Activated T-cell treated with anti-CD3 and anti-CD28 coated beads, Interleukin-2, amount 50 U/mL, for 4 hours (primary cell): ENCODE measurements around the gene SNCAIP. TPM values are rescaled to one million over a fixed set of nuclear protein-coding genes. Genes with fewer than 3 reads are reported as not detected.

Experiments
- ATAC-seq, 2 donors: fragments of 200-7000 bp; cut with Tn5 transposase; one replicate each; pipeline ENCODE4 v1.10.0; 2021
- DNase-seq: peaks from one replicate; pipeline ENCODE4 v3.0.0-alpha.2; 2020
- H3K27me3 Mint-ChIP-seq: one replicate; pipeline ENCODE4 v1.8.0; 2021; ENCODE audit warnings: low read depth, mixed read lengths
- H3K36me3 Mint-ChIP-seq: one replicate; pipeline ENCODE4 v1.8.0; 2022; ENCODE audit warnings: mixed read lengths; ENCODE audit not compliant: insufficient read depth
- H3K4me1 Mint-ChIP-seq: one replicate; pipeline ENCODE4 v1.8.0; 2021; ENCODE audit warnings: low read depth, mixed read lengths
- H3K4me3 Mint-ChIP-seq: one replicate; pipeline ENCODE4 v1.8.0; 2021; ENCODE audit warnings: mild to moderate bottlenecking, moderate library complexity, mixed read lengths
- H3K9me3 Mint-ChIP-seq: one replicate; pipeline ENCODE4 v1.8.0; 2021; ENCODE audit warnings: mixed read lengths
- total RNA-seq, 3 donors: library from RNA; stranded (reverse); gene quantifications; one replicate each; pipeline ENCODE4 v1.2.1, GENCODE V29; 2021

The SNCAIP gene
- total RNA-seq, 3 donors from 2014 or later = not detected

GRCh38 chr5:122404653-122405362, 92.8 kb downstream of the SNCAIP start:
- DNase-seq = no peak
- ATAC-seq = no peak
- no peaks in the 10 kb centered on the region for H3K27me3 Mint-ChIP-seq
- no peaks in the 10 kb centered on the region for H3K4me1 Mint-ChIP-seq
- H3K36me3 Mint-ChIP-seq = no peaks in the 10 kb centered on the region
- H3K9me3 Mint-ChIP-seq = no peaks in the 10 kb centered on the region
- no peak overlapping the region for H3K4me3 Mint-ChIP-seq

GRCh38 chr5:122405751-122406150, 93.7 kb downstream of the SNCAIP start:
- Mint-ChIP-seq H3K4me3 (no peak overlapping the region), H3K27me3 (no peaks in the 10 kb centered on the region), H3K4me1 (no peaks in the 10 kb centered on the region), H3K36me3 (no peaks in the 10 kb centered on the region), H3K9me3 (no peaks in the 10 kb centered on the region)
- no peak for ATAC-seq
- no peak for DNase-seq

- Mint-ChIP-seq H3K9me3 (no peaks in the 10 kb centered on the region), H3K4me3 (no peak overlapping the region), H3K4me1 (no peaks in the 10 kb centered on the region), H3K36me3 (no peaks in the 10 kb centered on the region), H3K27me3 (no peaks in the 10 kb centered on the region)
- ATAC-seq = no peak
- DNase-seq = no peak
Measured at GRCh38 chr5:122406181-122406580, 94.1 kb downstream of the SNCAIP start.

- H3K4me3 Mint-ChIP-seq = no peak overlapping the region
- no peaks in the 10 kb centered on the region for H3K4me1 Mint-ChIP-seq
- no peaks in the 10 kb centered on the region for H3K36me3 Mint-ChIP-seq
- DNase-seq (no peak), ATAC-seq (no peak)
- H3K9me3 Mint-ChIP-seq = no peaks in the 10 kb centered on the region
- no peaks in the 10 kb centered on the region for H3K27me3 Mint-ChIP-seq
Measured at GRCh38 chr5:122408592-122409224, 96.7 kb downstream of the SNCAIP start.

- Mint-ChIP-seq H3K36me3 (no peaks in the 10 kb centered on the region), H3K4me3 (no peak overlapping the region), H3K9me3 (no peaks in the 10 kb centered on the region), H3K27me3 (no peaks in the 10 kb centered on the region), H3K4me1 (no peaks in the 10 kb centered on the region)
- DNase-seq (no peak), ATAC-seq (no peak)
Measured at GRCh38 chr5:122412966-122413365, 100.9 kb downstream of the SNCAIP start.

GRCh38 chr5:122413722-122414121, 101.7 kb downstream of the SNCAIP start:
- Mint-ChIP-seq H3K4me3 (no peak overlapping the region), H3K27me3 (no peaks in the 10 kb centered on the region), H3K9me3 (no peaks in the 10 kb centered on the region), H3K4me1 (no peaks in the 10 kb centered on the region), H3K36me3 (no peaks in the 10 kb centered on the region)
- DNase-seq (no peak), ATAC-seq (no peak)

- no peaks in the 10 kb centered on the region for H3K27me3 Mint-ChIP-seq
- no peaks in the 10 kb centered on the region for H3K36me3 Mint-ChIP-seq
- DNase-seq (no peak), ATAC-seq (no peak)
- H3K4me1 Mint-ChIP-seq = no peaks in the 10 kb centered on the region
- H3K4me3 Mint-ChIP-seq = no peak overlapping the region
- no peaks in the 10 kb centered on the region for H3K9me3 Mint-ChIP-seq
Measured at GRCh38 chr5:122415030-122415800, 103.2 kb downstream of the SNCAIP start.

GRCh38 chr5:122415801-122416120, 103.7 kb downstream of the SNCAIP start:
- H3K27me3 Mint-ChIP-seq = no peaks in the 10 kb centered on the region
- H3K4me3 Mint-ChIP-seq = no peak overlapping the region
- no peaks in the 10 kb centered on the region for H3K4me1 Mint-ChIP-seq
- no peaks in the 10 kb centered on the region for H3K36me3 Mint-ChIP-seq
- H3K9me3 Mint-ChIP-seq = no peaks in the 10 kb centered on the region
- DNase-seq (no peak), ATAC-seq (no peak)

GRCh38 chr5:122419142-122419894, 107.3 kb downstream of the SNCAIP start:
- ATAC-seq (no peak), DNase-seq (no peak)
- no peaks in the 10 kb centered on the region for H3K27me3 Mint-ChIP-seq
- no peaks in the 10 kb centered on the region for H3K9me3 Mint-ChIP-seq
- H3K4me1 Mint-ChIP-seq = no peaks in the 10 kb centered on the region
- no peak overlapping the region for H3K4me3 Mint-ChIP-seq
- H3K36me3 Mint-ChIP-seq = no peaks in the 10 kb centered on the region

- Mint-ChIP-seq H3K4me1 (no peaks in the 10 kb centered on the region), H3K9me3 (no peaks in the 10 kb centered on the region), H3K36me3 (no peaks in the 10 kb centered on the region), H3K4me3 (no peak overlapping the region), H3K27me3 (no peaks in the 10 kb centered on the region)
- DNase-seq = no peak
- no peak for ATAC-seq
Measured at GRCh38 chr5:122420091-122420490, 108.1 kb downstream of the SNCAIP start.

- H3K9me3 Mint-ChIP-seq = no peaks in the 10 kb centered on the region
- no peak for DNase-seq
- H3K27me3 Mint-ChIP-seq = no peaks in the 10 kb centered on the region
- no peak overlapping the region for H3K4me3 Mint-ChIP-seq
- no peak for ATAC-seq
- no peaks in the 10 kb centered on the region for H3K4me1 Mint-ChIP-seq
- H3K36me3 Mint-ChIP-seq = no peaks in the 10 kb centered on the region
Measured at GRCh38 chr5:122420537-122421236, 108.7 kb downstream of the SNCAIP start.

- H3K9me3 Mint-ChIP-seq = no peaks in the 10 kb centered on the region
Measured at GRCh38 chr5:122421374-122422079, 109.5 kb downstream of the SNCAIP start.

GRCh38 chr5:122423221-122423620, 111.2 kb downstream of the SNCAIP start:
- no peaks in the 10 kb centered on the region for H3K36me3 Mint-ChIP-seq
- no peaks in the 10 kb centered on the region for H3K27me3 Mint-ChIP-seq
- H3K9me3 Mint-ChIP-seq = no peaks in the 10 kb centered on the region
- ATAC-seq (no peak), DNase-seq (no peak)
- H3K4me1 Mint-ChIP-seq = no peaks in the 10 kb centered on the region
- no peak overlapping the region for H3K4me3 Mint-ChIP-seq

More at GRCh38 chr5:122421374-122422079, 109.5 kb downstream of the SNCAIP start:
- H3K4me1 Mint-ChIP-seq = no peaks in the 10 kb centered on the region
- DNase-seq (no peak), ATAC-seq (no peak)
- no peaks in the 10 kb centered on the region for H3K27me3 Mint-ChIP-seq
- no peaks in the 10 kb centered on the region for H3K36me3 Mint-ChIP-seq
- H3K4me3 Mint-ChIP-seq = no peak overlapping the region
